Endometrial microvascular endothelial cells (primary cell): ENCODE measurements around the gene SEZ6L. TPM values are rescaled to one million over a fixed set of nuclear protein-coding genes. Genes with fewer than 3 reads are reported as not detected.

ENCODE experiments used
- in situ Hi-C: cut with HindIII; loops from 2 replicates; pipeline ENCODE4 v1.10.0; 2017; ENCODE audit warnings: low sequenced_read_pairs, low pct_unique_long_range_greater_than_20kb; ENCODE audit errors: inconsistent ontology term
- total RNA-seq: library from RNA; depleted of rRNA; stranded (reverse); fragments of >200 nt; gene quantifications from one replicate; pipeline ENCODE4 v1.2.3, GENCODE V29; 2015; ENCODE audit errors: inconsistent ontology term

Gene SEZ6L
- total RNA-seq, 1 donor from 2014 or later: not detected

DNA sequence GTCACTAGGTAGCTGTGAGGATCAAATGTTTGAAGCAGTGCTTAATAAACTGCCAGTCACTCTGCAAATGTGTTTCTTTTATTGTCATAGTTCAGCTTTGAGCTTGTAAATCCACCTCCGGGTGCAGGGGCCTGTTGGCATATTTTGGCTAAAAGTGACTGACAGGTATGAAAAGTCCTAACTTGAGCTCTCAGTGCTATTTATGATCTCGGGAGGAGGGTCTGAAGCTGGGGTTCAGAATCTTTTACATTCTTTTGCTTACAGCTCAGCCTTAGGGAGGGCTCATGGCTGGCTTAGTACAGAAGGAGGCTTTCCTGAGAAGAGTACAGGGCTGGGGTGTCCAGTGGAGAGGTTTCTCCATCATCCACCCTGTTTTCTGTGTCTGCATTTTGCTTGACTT, 261.3 kb downstream of the SEZ6L start:
- in situ Hi-C loops: no loop called here

DNA sequence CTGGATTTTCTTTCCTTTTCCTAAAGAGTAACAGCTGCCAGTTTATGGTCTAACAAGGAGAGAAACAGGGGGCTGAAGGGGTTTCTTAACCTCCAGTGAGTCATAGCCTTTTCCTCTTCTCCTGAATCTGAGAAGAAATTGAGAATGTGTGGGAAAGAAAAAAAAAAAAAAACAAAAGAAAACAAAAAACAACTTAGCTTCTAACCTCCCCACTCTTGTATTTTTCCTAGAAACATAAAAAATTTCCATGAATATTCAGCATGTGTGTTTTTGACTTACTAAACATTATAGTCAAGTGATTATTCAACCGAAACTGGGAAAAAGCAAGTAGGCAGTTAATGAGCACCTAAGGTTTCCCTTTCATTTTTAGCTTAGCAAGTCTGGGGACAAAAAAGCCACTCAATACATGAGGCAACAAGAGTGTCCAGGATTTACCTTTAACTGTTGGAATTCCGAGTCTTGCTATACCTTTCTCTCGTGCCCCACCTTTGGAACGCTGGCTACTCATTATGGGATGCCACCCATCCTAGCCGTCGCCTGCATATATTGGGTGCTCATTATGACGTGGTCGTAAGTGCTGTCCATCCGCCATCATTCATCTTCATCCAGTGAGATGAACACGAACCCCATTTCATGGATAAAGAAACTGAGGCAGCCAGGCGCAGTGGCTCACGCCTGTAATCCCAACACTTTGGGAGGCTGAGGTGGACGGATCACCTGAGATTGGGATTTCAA, 262.2 kb downstream of the SEZ6L start:
- in situ Hi-C loops: no loop called here

DNA sequence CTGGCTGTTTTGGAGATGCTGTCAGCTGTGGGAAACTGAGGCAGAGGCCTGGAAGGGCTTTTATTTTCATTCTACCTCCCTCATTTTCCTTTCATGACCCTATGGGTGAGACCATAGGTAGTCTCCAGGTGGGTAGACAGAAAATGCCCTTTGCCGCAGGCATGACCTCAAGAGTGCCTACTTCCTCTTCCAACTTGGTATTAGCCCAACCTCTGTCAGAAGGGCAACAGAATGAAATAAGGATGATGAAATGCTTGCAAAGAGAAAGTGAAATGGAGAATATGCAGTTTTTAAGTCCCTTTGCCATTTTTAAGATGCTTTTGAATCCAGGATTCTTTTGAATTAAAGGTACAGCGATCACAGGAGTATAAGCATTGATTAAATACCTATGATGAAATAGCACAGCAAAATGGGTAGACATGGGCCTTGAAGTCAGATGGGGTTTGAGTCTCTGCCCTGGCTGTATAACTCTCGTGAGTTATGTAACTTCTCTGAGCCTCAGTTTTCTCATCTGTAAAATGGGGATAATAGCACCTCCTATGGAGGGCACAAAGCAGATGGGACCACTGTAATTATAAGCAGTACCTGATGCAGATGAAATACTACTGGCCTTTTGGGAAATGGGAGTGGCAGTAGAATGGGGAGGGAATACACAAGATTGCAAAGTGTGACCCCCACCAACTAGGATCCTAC, 263.5 kb downstream of the SEZ6L start:
- in situ Hi-C loops: no loop called here
